NOMO-1 treated with dmso at 0.1 percent for 144 hours (cell line): ENCODE results near the gene AQP3.
"Not testable (repeated sequence)": the region's sequence is repeated elsewhere in the genome, so short reads cannot be mapped to it uniquely, and the experiment has no call there.

ENCODE experiments used
- DNase-seq: peaks from one replicate; lab custom pipeline; 2025; ENCODE audit not compliant: unreplicated experiment; lab: John Stamatoyannopoulos, UW

The AQP3 gene

GRCh38 chr9:33418090-33418489 is 29.3 kb downstream of the AQP3 start:
- DNase-seq, result no peak

- no peak for DNase-seq
Measured at GRCh38 chr9:33416996-33417395, 30.4 kb downstream of the AQP3 start.

- DNase-seq, result no peak
Measured at GRCh38 chr9:33415501-33416038, 31.8 kb downstream of the AQP3 start.

GRCh38 chr9:33414889-33415500 is 32.4 kb downstream of the AQP3 start:
- no peak for DNase-seq

GRCh38 chr9:33414268-33414667 is 33.1 kb downstream of the AQP3 start:
- no peak for DNase-seq

- no peak for DNase-seq
Measured at GRCh38 chr9:33408087-33408486, 39.3 kb downstream of the AQP3 start.

GRCh38 chr9:33407061-33407460 is 40.3 kb downstream of the AQP3 start:
- DNase-seq, result no peak

GRCh38 chr9:33404788-33405362 is 42.5 kb downstream of the AQP3 start:
- DNase-seq, result no peak

GRCh38 chr9:33403941-33404787 is 43.2 kb downstream of the AQP3 start:
- no peak for DNase-seq

- DNase-seq, result not testable (repeated sequence)
Measured at GRCh38 chr9:33402371-33402770, 45.0 kb downstream of the AQP3 start, which contains the start of gene AQP7. TSS of gene AQP7 (minus strand) at chr9:33402568. CDS start at chr9:33401262, 1,306 bp downstream.

- not testable (repeated sequence) for DNase-seq
Measured at GRCh38 chr9:33401809-33402208, 45.6 kb downstream of the AQP3 start.

GRCh38 chr9:33399047-33399446 is 48.3 kb downstream of the AQP3 start:
- DNase-seq, result not testable (repeated sequence)

GRCh38 chr9:33397801-33398200 is 49.6 kb downstream of the AQP3 start:
- DNase-seq, result not testable (repeated sequence)

- DNase-seq, result not testable (repeated sequence)
Measured at GRCh38 chr9:33395159-33395879, 52.1 kb downstream of the AQP3 start.

GRCh38 chr9:33393986-33394385 is 53.4 kb downstream of the AQP3 start:
- not testable (repeated sequence) for DNase-seq

- DNase-seq, result no peak
Measured at GRCh38 chr9:33393581-33393980, 53.8 kb downstream of the AQP3 start.

- not testable (repeated sequence) for DNase-seq
Measured at GRCh38 chr9:33392591-33393021, 54.8 kb downstream of the AQP3 start.
